Ectodermal cell (in vitro differentiated cells): ENCODE data around the gene CUX1.
"Not testable (repeated sequence)": the region's sequence is repeated elsewhere in the genome, so short reads cannot be mapped to it uniquely, and the experiment has no call there.

Experiments used
- H3K27ac ChIP-seq: 2 replicates; pipeline ENCODE4 v1.7.0; 2013; ENCODE audit warnings: mild to moderate bottlenecking, low read depth, low read length; ENCODE audit not compliant: insufficient read depth, poor library complexity, severe bottlenecking
- H3K27me3 ChIP-seq: 2 replicates; pipeline ENCODE4 v1.7.0; 2013; ENCODE audit warnings: mild to moderate bottlenecking, low read length; ENCODE audit not compliant: insufficient read depth, control insufficient read depth, poor library complexity, severe bottlenecking
- H3K36me3 ChIP-seq: one replicate; pipeline ENCODE4 v1.7.0; 2013; ENCODE audit warnings: low read length; ENCODE audit not compliant: control insufficient read depth, insufficient read depth
- H3K4me1 ChIP-seq: one replicate; pipeline ENCODE4 v1.7.0; 2013; ENCODE audit warnings: low read length; ENCODE audit not compliant: control insufficient read depth, insufficient read depth
- H3K4me3 ChIP-seq: 2 replicates; pipeline ENCODE4 v1.7.0; 2013; ENCODE audit warnings: low read depth, low read length, control low read depth; ENCODE audit not compliant: insufficient read depth
- H3K9me3 ChIP-seq: 2 replicates; pipeline ENCODE4 v1.7.0; 2013; ENCODE audit warnings: mild to moderate bottlenecking, low read length, moderate library complexity; ENCODE audit not compliant: control insufficient read depth
- WGBS, 2 experiments: methylation state at CpG; one replicate each; pipeline ENCODE4 v1.1.7; 2013; ENCODE audit warnings: missing lambda C conversion rate in 2 of 2; 5-methylcytosine and 5-hydroxymethylcytosine counted together

The CUX1 gene

GRCh38 chr7:101916876-101917275 is 99.5 kb downstream of the CUX1 start:
- no peaks in the 10 kb centered on the region for H3K4me1 ChIP-seq
- no peak overlapping the region for H3K27ac ChIP-seq
- H3K27me3 ChIP-seq: no peaks in the 10 kb centered on the region
- peaks cover 9% of the 10 kb centered on the region for H3K36me3 ChIP-seq
- WGBS, 2 experiments: 95 to 96% methylated on average over 14 to 15 of the region's 15 CpGs
- no peaks in the 10 kb centered on the region for H3K9me3 ChIP-seq
- no peak overlapping the region for H3K4me3 ChIP-seq

GRCh38 chr7:101917566-101917965 is 100.1 kb downstream of the CUX1 start:
- Histone ChIP-seq H3K27ac (no peak overlapping the region), H3K9me3 (no peaks in the 10 kb centered on the region), H3K27me3 (no peaks in the 10 kb centered on the region), H3K4me3 (no peak overlapping the region), H3K4me1 (peaks cover 2% of the 10 kb centered on the region), H3K36me3 (peaks cover 9% of the 10 kb centered on the region)
- WGBS, 2 experiments: 93 to 94% methylated on average over 11 of the region's 11 CpGs

DNA sequence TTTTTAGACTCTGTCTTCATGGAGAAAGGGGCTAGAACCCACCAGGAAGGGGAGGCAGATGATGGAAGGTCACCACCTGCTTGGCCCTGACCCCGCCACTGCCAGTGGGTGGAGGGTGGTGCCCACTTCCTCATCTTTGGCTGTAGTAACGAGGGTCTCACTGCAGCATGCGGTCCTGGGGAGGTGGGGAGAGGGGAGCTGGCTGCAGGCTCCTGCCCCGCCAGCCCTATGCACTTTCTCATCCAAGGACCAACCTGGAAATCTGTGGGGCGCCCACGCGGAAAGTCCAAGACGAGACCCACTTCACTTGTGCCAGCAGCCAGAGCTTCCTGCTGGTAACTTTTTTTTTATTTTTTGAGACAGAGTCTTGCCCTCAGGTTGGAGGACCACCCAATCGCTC is 101.0 kb downstream of the CUX1 start:
- H3K27ac ChIP-seq: no peak overlapping the region
- H3K27me3 ChIP-seq: no peaks in the 10 kb centered on the region
- H3K4me3 ChIP-seq: no peak overlapping the region
- WGBS, 2 experiments: 94 to 97% methylated on average over 9 of the region's 9 CpGs
- H3K4me1 ChIP-seq: peaks cover 7% of the 10 kb centered on the region
- no peaks in the 10 kb centered on the region for H3K9me3 ChIP-seq
- H3K36me3 ChIP-seq: peaks cover 9% of the 10 kb centered on the region

- no peak overlapping the region for H3K4me3 ChIP-seq
- H3K9me3 ChIP-seq: no peaks in the 10 kb centered on the region
- H3K4me1 ChIP-seq: peaks cover 7% of the 10 kb centered on the region
- no peaks in the 10 kb centered on the region for H3K27me3 ChIP-seq
- H3K27ac ChIP-seq: no peak overlapping the region
- H3K36me3 ChIP-seq: peaks cover 9% of the 10 kb centered on the region
- 92 to 95% methylated on average over 22 to 24 of the region's 24 CpGs for WGBS, 2 experiments
Observed at GRCh38 chr7:101919363-101920115, 102.1 kb downstream of the CUX1 start.

GRCh38 chr7:101921061-101921460 is 103.6 kb downstream of the CUX1 start:
- Histone ChIP-seq H3K27me3 (no peaks in the 10 kb centered on the region), H3K9me3 (no peaks in the 10 kb centered on the region), H3K27ac (no peak overlapping the region), H3K4me1 (peaks cover 7% of the 10 kb centered on the region), H3K4me3 (no peak overlapping the region), H3K36me3 (peaks cover 9% of the 10 kb centered on the region)
- 96 to 97% methylated on average over 11 of the region's 11 CpGs for WGBS, 2 experiments

DNA sequence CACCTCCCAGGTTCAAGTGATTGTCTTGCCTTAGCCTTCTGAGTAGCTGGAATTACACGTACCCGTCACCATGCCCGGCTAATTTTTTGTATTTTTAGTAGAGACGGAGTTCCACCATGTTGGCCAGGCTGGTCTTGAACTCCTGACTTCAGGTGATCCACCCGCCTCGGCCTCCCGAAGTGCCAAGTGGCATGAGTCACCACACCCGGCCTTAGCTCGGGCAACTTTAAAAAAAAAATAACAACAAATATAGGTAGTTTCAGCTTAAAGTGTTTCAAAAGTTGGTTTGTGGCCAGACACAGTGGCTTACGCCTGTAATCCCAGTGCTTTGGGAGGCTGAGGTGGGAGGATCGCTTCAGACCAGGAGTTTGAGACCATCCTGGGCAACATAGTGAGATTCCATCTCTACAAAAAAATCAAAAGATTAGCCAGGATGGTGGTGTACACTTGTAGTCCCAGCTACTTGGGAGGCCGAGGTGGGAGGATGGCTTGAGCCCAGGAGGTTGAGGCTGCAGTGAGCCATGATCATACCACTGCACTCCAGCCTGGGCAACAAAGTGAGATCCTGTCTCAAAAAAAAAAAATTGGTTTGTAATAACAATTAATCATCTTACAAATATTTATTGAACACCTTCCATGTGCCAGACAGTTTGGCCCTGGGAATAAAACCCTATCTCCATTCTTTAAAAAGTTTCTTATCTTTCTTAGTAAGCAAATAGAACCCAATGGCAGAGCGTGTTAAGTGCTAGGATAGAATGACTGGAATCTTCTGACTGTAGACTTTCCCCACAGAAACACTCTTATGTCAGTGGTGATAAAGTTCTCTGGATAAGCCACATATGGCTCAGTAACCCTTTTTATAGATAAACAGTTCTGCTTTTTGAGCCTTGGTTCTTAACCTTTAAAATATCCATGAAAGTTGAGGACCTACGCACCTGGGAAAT is 104.4 kb downstream of the CUX1 start:
- H3K36me3 ChIP-seq, H3K27me3 ChIP-seq, H3K9me3 ChIP-seq, H3K4me3 ChIP-seq, H3K4me1 ChIP-seq, H3K27ac ChIP-seq: not testable (repeated sequence)
- WGBS, 2 experiments: 92 to 97% methylated on average over 12 to 14 of the region's 14 CpGs

- Histone ChIP-seq H3K4me3 (no peak overlapping the region), H3K27ac (no peak overlapping the region), H3K27me3 (no peaks in the 10 kb centered on the region), H3K36me3 (peaks cover 6% of the 10 kb centered on the region), H3K4me1 (peaks cover 7% of the 10 kb centered on the region), H3K9me3 (no peaks in the 10 kb centered on the region)
- 92 to 93% methylated on average over 24 of the region's 24 CpGs for WGBS, 2 experiments
Observed at GRCh38 chr7:101922631-101923601, 105.5 kb downstream of the CUX1 start.

- H3K27ac ChIP-seq: no peak overlapping the region
- H3K36me3 ChIP-seq: no peaks in the 10 kb centered on the region
- H3K4me1 ChIP-seq: peaks cover 7% of the 10 kb centered on the region
- no peaks in the 10 kb centered on the region for H3K9me3 ChIP-seq
- 96% methylated on average over 11 of the region's 11 CpGs for WGBS, 2 experiments
- no peak overlapping the region for H3K4me3 ChIP-seq
- H3K27me3 ChIP-seq: no peaks in the 10 kb centered on the region
Observed at GRCh38 chr7:101923602-101923985, 106.2 kb downstream of the CUX1 start.

GRCh38 chr7:101924171-101924570 is 106.7 kb downstream of the CUX1 start:
- WGBS, 2 experiments: 93 to 97% methylated on average over 9 of the region's 9 CpGs
- Histone ChIP-seq H3K27me3 (no peaks in the 10 kb centered on the region), H3K9me3 (no peaks in the 10 kb centered on the region), H3K4me1 (peaks cover 7% of the 10 kb centered on the region), H3K27ac (no peak overlapping the region), H3K36me3 (no peaks in the 10 kb centered on the region), H3K4me3 (no peak overlapping the region)
